K562 (cell line): Measurements from ENCODE around the gene CHORDC1. TPM values are rescaled to one million over a fixed set of nuclear protein-coding genes. Genes with fewer than 3 reads are reported as not detected.

ENCODE experiments used
- ATAC-seq: fragments of 200-7000 bp; cut with Tn5 transposase; 3 replicates; pipeline ENCODE4 v1.9.1; 2020; ENCODE audit warnings: moderate library complexity
- BruUV-seq: library from RNA; stranded (reverse); fragments of 400-500 nt; replicated peaks from 2 replicates; lab custom pipeline; 2021; lab: Mats Ljungman, UMichigan
- CTCF ChIA-PET: fragments of 300-600 bp; formaldehyde crosslinking; extraction: SDS; loops from one replicate; lab custom pipeline; 2021; ENCODE audit warnings: low intra/inter-chr PET ratio; lab: Yijun Ruan, JAX
- POLR2A ChIA-PET: fragments of 300-600, 350-650 bp; sonication (Branson Sonifier 250); formaldehyde crosslinking; extraction: SDS; loops from one replicate; lab custom pipeline; 2021; ENCODE audit warnings: antibody characterized with exemption, inconsistent platforms; lab: Yijun Ruan, JAX
- DNase-seq, 4 experiments: peaks; one replicate each; pipeline versions ENCODE4 v3.0.0 to v3.0.0-alpha.2; 2011 to 2018; ENCODE audit warnings: low spot score in 3 of 4, mixed read lengths in 3 of 4; ENCODE audit errors: extremely low read depth in 1 of 4
- FAIRE-seq: peaks from 2 replicates; lab custom pipeline; 2011; peaks lifted over from hg19 to GRCh38; lab: Jason Lieb, UNC
- H2AFZ ChIP-seq: 2 replicates; pipeline ENCODE4 v1.6.0; 2011; ENCODE audit warnings: low read depth, low read length, control low read depth, inconsistent platforms
- H3K27ac ChIP-seq: fragments of 200-600 bp; 3 replicates; pipeline ENCODE4 v1.8.0; 2011; ENCODE audit warnings: low read depth, mild to moderate bottlenecking, control low read depth, inconsistent platforms, low read length, moderate library complexity, mixed read lengths; ENCODE audit errors: extremely low read depth
- H3K27me3 ChIP-seq, 2 experiments: fragments of 300-600 bp in 1 of 2; 2 replicates in 1 of 2; 3 replicates in 1 of 2; pipeline versions ENCODE4 v1.6.0 to v1.8.0; 2011; ENCODE audit warnings: inconsistent platforms in 2 of 2, low read length in 2 of 2, mild to moderate bottlenecking in 1 of 2, mixed read lengths in 1 of 2, moderate library complexity in 1 of 2; ENCODE audit not compliant: control insufficient read depth in 2 of 2, insufficient read depth in 2 of 2
- H3K36me3 ChIP-seq: fragments of 300-600 bp; 3 replicates; pipeline ENCODE4 v1.8.0; 2011; ENCODE audit warnings: mild to moderate bottlenecking, low read length, inconsistent platforms; ENCODE audit not compliant: control insufficient read depth, insufficient read depth
- H3K4me1 ChIP-seq, 2 experiments: fragments of 200-600 bp in 1 of 2; replicated peaks in 1 of 2; 2 replicates in 1 of 2; 3 replicates in 1 of 2; pipeline versions ENCODE4 v1.5.1 to v1.8.0; 2011; ENCODE audit warnings: inconsistent platforms in 2 of 2, low read length in 2 of 2, mild to moderate bottlenecking in 1 of 2, mixed read lengths in 1 of 2, moderate library complexity in 1 of 2; ENCODE audit not compliant: control insufficient read depth in 2 of 2, insufficient read depth in 2 of 2
- H3K4me2 ChIP-seq: 2 replicates; pipeline ENCODE4 v1.6.1; 2011; ENCODE audit warnings: low read length, control low read depth, inconsistent platforms, mixed read lengths; ENCODE audit not compliant: insufficient read depth
- H3K4me3 ChIP-seq: fragments of 200-600 bp; sonication (generic), shearing (Covaris generic); 2 replicates; pipeline ENCODE4 v1.5.1; 2016; ENCODE audit warnings: control low read depth, inconsistent platforms
- H3K79me2 ChIP-seq: fragments of 200-600 bp; 3 replicates; pipeline ENCODE4 v1.8.0; 2011; ENCODE audit warnings: low read length, inconsistent platforms; ENCODE audit not compliant: control insufficient read depth, insufficient read depth
- H3K9ac ChIP-seq, 2 experiments: 2 replicates each; pipeline versions ENCODE4 v1.6.0 to v1.6.1; 2011; ENCODE audit warnings: low read depth in 2 of 2, low read length in 2 of 2, control low read depth in 1 of 2, inconsistent platforms in 1 of 2, mild to moderate bottlenecking in 1 of 2, mixed read lengths in 1 of 2; ENCODE audit not compliant: insufficient read depth in 1 of 2
- H3K9me1 ChIP-seq: one replicate; pipeline ENCODE4 v1.6.0; 2011; ENCODE audit warnings: inconsistent platforms, mild to moderate bottlenecking, low read length, moderate library complexity; ENCODE audit not compliant: control insufficient read depth, insufficient read depth
- H3K9me3 ChIP-seq: replicated peaks from 2 replicates; pipeline ENCODE4 v1.5.1; 2011; ENCODE audit warnings: low read depth, low read length, inconsistent platforms; ENCODE audit not compliant: control insufficient read depth, insufficient read depth
- H4K20me1 ChIP-seq: replicated peaks from 2 replicates; pipeline ENCODE4 v1.6.1; 2011; ENCODE audit warnings: low read length, inconsistent platforms, mixed read lengths; ENCODE audit not compliant: control insufficient read depth, insufficient read depth
- E2F1 ChIP-seq: sonication (generic); formaldehyde crosslinking; IDR thresholded peaks from 2 replicates; pipeline ENCODE4 v1.8.1; 2023; ENCODE audit warnings: mild to moderate bottlenecking, missing genetic modification reagents, moderate library complexity
- GTF2F1 ChIP-seq: IDR thresholded peaks from 2 replicates; pipeline ENCODE4 v1.6.1; 2011; ENCODE audit warnings: low read depth, low read length, improper control_type of control experiment
- JUNB ChIP-seq: fragments of 450-650 bp; formaldehyde crosslinking; conservative IDR thresholded peaks from 2 replicates; pipeline ENCODE4 v1.4.0; 2020; ENCODE audit warnings: mild to moderate bottlenecking
- MAFK ChIP-seq: IDR thresholded peaks from 2 replicates; pipeline ENCODE4 v1.6.1; 2011; ENCODE audit warnings: low read length, improper control_type of control experiment
- MECOM ChIP-seq: fragments of 250-450 bp; sonication (Bioruptor Pico); IDR thresholded peaks from 2 replicates; pipeline ENCODE4 v1.8.0; 2022; ENCODE audit warnings: inconsistent platforms
- ZNF766 ChIP-seq: fragments of 200-800 bp; sonication (Bioruptor generic); conservative IDR thresholded peaks from 2 replicates; pipeline ENCODE4 v1.6.1; 2016; ENCODE audit warnings: missing genetic modification characterization, missing compliant biosample characterization
- ZNF77 ChIP-seq: fragments of 250-450 bp; sonication (Bioruptor Pico); IDR thresholded peaks from 2 replicates; pipeline ENCODE4 v1.5.0; 2020
- WGBS: fragments of 100-300 bp; shearing (Covaris generic); methylation state at CpG from one replicate; pipeline ENCODE4 v1.1.6; 2016; ENCODE audit warnings: low coverage, mixed read lengths; ENCODE audit not compliant: insufficient coverage; ENCODE audit errors: missing lambda C conversion rate; 5-methylcytosine and 5-hydroxymethylcytosine counted together
- in situ Hi-C: fragments of 300-500 bp; cut with MboI; formaldehyde crosslinking; loops from 4 replicates; pipeline ENCODE4 v1.15.0; 2018; ENCODE audit warnings: inconsistent platforms, mixed read lengths
- intact Hi-C: fragments of 100-400 bp; cut with micrococcal nuclease; formaldehyde crosslinking; loops from 2 replicates; pipeline ENCODE4 v1.14.2; 2022
- polyA plus RNA-seq, 8 experiments: library from polyadenylated mRNA; depleted of rRNA in 4 of 8; stranded (reverse) in 5 of 8; unstranded in 3 of 8; fragments of >200 nt; fragmentation: Nextera tagmentation in 2 of 8; fragmentation: Illumina TruSeq in 1 of 8; extraction: Ambion mirVana in 2 of 8; extraction: Trizol in 1 of 8; gene quantifications; 2 replicates each; pipeline versions ENCODE4 v1.2.1 to v1.2.3, GENCODE V29; 2011 to 2014; ENCODE audit warnings: inconsistent platforms in 1 of 8, missing spikeins in 1 of 8
- total RNA-seq, 7 experiments: library from RNA; depleted of rRNA in 6 of 7; stranded (reverse); fragments of >200 nt in 6 of 7; fragmentation: Illumina TruSeq in 2 of 7; extraction: Trizol in 2 of 7; gene quantifications; 2 replicates each; pipeline versions ENCODE4 v1.2.1 to v1.2.3, GENCODE V29; 2011 to 2021; ENCODE audit warnings: low replicate concordance in 1 of 7
- TF ChIP-seq, protein P1 (sequence below): fragments of 250-450 bp; sonication (Bioruptor Pico); IDR thresholded peaks from 2 replicates; pipeline ENCODE4 v1.6.1; 2021; ENCODE audit warnings: mild to moderate bottlenecking

CHORDC1 gene
- total and polyA plus RNA-seq, 9 of the 15 experiments (the other 6 are each of a cell fraction or from before 2014, with no cell fraction given): 68.7 to 148 (median 112) TPM

DNA sequence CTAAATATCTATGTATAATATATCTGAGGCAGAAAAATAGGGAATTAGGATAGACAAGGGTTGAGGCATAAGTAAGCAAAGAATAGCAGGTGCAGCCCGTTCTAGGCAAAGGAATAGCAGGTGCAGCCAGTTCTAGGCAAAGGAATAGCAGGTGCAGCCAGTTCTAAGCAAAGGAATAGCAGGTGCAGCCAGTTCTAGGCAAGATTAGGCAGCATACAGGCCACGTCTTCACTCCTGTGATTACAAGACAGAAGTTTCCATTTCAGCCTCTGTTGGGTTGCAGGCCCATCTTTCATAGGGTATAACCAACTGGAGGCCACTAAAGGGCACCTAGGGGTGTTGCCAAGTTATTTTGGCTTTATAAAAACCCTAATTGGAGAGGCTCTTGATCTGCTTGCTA lies 28.8 kb upstream of the CHORDC1 start:
- no peak for DNase-seq
- WGBS: 11% methylated on average over 2 of the region's 2 CpGs
- Histone ChIP-seq H3K4me2 (no peak overlapping the region), H3K79me2 (no peaks in the 10 kb centered on the region), H2AFZ (no peak overlapping the region), H3K27me3 (peaks cover 0 to 7% of the 10 kb centered on the region in 2 experiments; a peak in 2 of 5 replicates), H3K9ac (no peak overlapping the region), H3K36me3 (no peaks in the 10 kb centered on the region), H4K20me1 (no peaks in the 10 kb centered on the region), H3K4me3 (no peak overlapping the region), H3K27ac (no peak overlapping the region), H3K9me3 (no peaks in the 10 kb centered on the region), H3K9me1 (no peaks in the 10 kb centered on the region), H3K4me1 (peaks cover 0 to 5% of the 10 kb centered on the region in 2 experiments; a peak in 2 of 5 replicates)
- ChIA-PET POLR2A (no interaction called here), CTCF (no interaction called here)
- TF ChIP-seq ZNF766 (CRISPR knock-in tag) (no peak), MECOM (no peak), E2F1 (CRISPR knock-in tag) (no peak), JUNB (CRISPR knock-in tag) (no peak), ZNF77 (CRISPR knock-in tag) (no peak), GTF2F1 (no peak), MAFK (no peak)
- TF ChIP-seq, protein P1, sequence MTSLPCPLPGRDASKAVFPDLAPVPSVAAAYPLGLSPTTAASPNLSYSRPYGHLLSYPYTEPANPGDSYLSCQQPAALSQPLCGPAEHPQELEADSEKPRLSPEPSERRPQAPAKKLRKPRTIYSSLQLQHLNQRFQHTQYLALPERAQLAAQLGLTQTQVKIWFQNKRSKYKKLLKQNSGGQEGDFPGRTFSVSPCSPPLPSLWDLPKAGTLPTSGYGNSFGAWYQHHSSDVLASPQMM (CRISPR knock-in tag): no peak
- in situ Hi-C loops: no loop called here
- no peak for FAIRE-seq
- ATAC-seq: no peak
- TSS peak; percentile 34 for BruUV-seq
- intact Hi-C loops: no loop called here
